ENCODE measurements around the gene TMEM184A. TPM values are rescaled to one million over a fixed set of nuclear protein-coding genes. Genes with fewer than 3 reads are reported as not detected.

Gene TMEM184A
- total RNA-seq, 8 experiments from 2014 or later: 0.16 to 1.2 (median 0.47) TPM

DNA sequence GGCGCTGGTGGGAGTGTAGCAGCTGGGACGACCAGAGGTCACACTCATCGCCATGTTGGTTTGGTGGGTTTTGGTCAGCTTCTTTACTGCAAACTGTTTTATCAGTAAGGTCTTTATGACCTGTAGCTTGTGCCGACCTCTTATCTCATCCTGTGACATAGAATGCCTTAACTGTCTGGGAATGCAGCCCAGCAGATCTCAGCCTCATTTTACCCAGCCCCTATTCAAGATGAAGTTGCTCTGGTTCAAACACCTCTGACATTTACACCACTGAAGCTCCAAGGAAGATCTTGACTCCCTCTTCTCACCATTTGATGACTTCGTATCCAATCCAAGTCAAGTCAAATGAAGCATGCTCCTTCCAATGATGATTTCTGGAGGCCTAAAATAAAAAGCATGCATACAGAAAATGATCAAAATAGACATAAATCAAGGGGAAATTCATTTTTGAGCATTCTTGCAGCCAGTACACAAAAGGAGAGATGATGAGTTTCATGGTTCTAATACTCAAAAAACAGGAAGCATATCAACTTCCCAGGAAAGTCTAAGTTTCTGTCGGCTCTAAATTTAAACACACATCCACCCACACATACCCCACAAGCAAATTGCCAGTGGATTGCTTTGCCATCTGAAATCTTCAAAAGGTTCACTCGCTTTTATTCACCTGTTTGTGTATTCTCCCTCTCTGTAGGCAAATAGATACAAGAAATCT is 16.3 kb upstream of the TMEM184A start:
- H3K4me1 ChIP-seq (replicated peaks in 1 of 2): peaks cover 16 to 19% of the 10 kb centered on the region in 2 donors
- no peak overlapping the region for H3K27ac ChIP-seq
- ATAC-seq (replicated peaks in 6 of 8): no peak
- H3K4me3 ChIP-seq: no peak overlapping the region
- in situ Hi-C loops (cut with MboI; ENCODE audit: low pct_unique_long_range_greater_than_20kb in 2 of 9, low sequenced_read_pairs in 9 of 9, unreplicated experiment in 9 of 9): loop anchor here in 2 of 9 experiments (10.0 to 25.0 kb wide), 2 partner anchors 640 to 643 kb away; no protein-coding TSS in a partner anchor
- 40 to 100% (median 92%) methylated on average over 1 to 6 of the region's 7 CpGs for WGBS, 10 experiments

DNA sequence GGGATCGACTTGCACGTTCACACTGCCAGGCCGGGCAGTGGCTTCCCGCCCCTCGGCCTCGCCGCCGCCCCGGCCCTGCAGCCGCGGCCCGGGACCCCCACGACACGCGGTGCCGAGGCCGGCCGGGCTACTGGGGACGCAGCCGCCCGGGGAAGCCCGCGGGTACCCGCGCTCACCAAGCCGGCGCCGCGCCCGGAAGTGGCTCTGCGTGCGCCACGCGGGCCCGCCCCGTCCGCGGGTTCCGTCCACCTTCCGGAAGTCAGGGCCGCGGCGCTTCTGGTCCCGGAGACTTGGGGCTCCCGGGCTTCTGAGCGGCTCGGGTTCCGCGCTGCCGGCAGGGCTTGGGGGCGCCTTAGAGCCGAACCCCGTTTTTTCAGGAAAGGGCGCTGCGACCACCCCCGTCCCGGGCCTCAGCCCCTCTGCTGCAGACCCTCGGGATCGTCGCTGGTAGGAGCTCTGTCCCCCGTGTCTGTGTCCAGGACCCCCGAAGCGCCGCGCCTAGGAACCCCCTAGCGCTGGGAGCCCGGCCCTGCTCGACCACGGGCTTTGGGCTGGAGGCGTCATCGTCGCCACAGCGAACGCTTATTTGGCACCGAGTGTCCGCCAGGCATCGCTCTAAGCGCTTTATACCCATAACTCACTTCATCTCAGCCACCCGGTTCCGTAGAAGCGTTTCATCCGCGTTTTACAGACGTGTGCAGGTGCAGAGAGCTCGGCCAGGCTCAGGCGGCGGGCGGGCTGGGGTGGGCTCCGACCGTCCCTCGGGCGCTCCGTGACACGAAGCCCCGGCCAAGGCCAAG is 14.0 kb upstream of the TMEM184A start, which contains the start of gene PSMG3:
PSMG3 (minus strand) TSS at position 200 of the 800 bp plus-strand sequence. CDS start 693 bp downstream, outside the sequence.
- peak within 1 kb of the TSS; percentile 84 to 88 for H3K27ac ChIP-seq
- in situ Hi-C loops (cut with MboI; ENCODE audit: low pct_unique_long_range_greater_than_20kb in 2 of 9, low sequenced_read_pairs in 9 of 9, unreplicated experiment in 9 of 9): loop anchor here in 2 of 9 experiments (10.0 to 25.0 kb wide), 2 partner anchors 642 to 645 kb away; no protein-coding TSS in a partner anchor

DNA sequence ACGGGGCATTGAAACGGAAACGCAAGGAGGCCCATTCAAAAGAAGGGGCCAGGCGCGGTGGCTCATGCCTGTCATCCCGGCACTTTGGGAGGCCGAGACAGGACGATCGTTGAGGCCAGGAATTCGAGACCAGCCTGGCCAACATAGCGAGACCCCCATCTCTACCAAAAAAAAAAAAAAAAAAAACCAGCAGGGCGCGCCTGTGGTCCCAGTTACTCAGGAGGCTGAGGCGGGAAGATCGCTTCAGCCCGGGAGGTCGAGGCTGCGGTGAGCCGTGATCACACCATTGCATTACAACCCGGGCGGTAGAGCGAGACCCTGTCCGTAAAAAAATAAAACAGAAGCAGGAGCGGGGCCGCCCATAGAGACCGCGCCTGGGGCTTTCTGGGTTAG is 13.4 kb upstream of the TMEM184A start:
- Histone ChIP-seq H3K4me1 (replicated peaks in 1 of 2) (peaks cover 16% of the 10 kb centered on the region in 2 donors), H3K4me3 (peak overlapping the region; percentile 73 to 95 (median 85)), H3K27ac (peak overlapping the region; percentile 84 to 88)
- WGBS, 10 experiments: 0 to 100% (median 3%) methylated on average over 1 to 9 of the region's 27 CpGs; no CpG with 5 or more reads in 4 of the 10 experiments
- ATAC-seq (replicated peaks in 6 of 8): peak in 1 of 8 experiments; percentile 23
- in situ Hi-C loops (cut with MboI; ENCODE audit: low pct_unique_long_range_greater_than_20kb in 2 of 9, low sequenced_read_pairs in 9 of 9, unreplicated experiment in 9 of 9): loop anchor here in 1 of 9 experiments (25.0 kb wide), 1 partner anchor 643 kb away; no protein-coding TSS in a partner anchor

More for the DNA sequence above, 14.0 kb upstream of the TMEM184A start, which contains the start of gene PSMG3:
- WGBS, 10 experiments: 0% methylated on average over 6 of the region's 95 CpGs; no CpG with 5 or more reads in 9 of the 10 experiments
- Histone ChIP-seq H3K4me3 (peak within 1 kb of the TSS; percentile 73 to 95 (median 85)), H3K4me1 (replicated peaks in 1 of 2) (peaks cover 16% of the 10 kb centered on the region in 2 donors)
- peak; percentile 53 to 95 (median 93) for ATAC-seq (replicated peaks in 6 of 8)

GRCh38 chr7:1569016-1569415 is 13.0 kb upstream of the TMEM184A start:
- 0 to 100% (median 90%) methylated on average over 1 to 7 of the region's 13 CpGs; no CpG with 5 or more reads in 4 of the 10 experiments for WGBS, 10 experiments
- H3K27ac ChIP-seq: no peak overlapping the region

GRCh38 chr7:1567896-1568510 is 12.0 kb upstream of the TMEM184A start:
- WGBS, 10 experiments: 56 to 100% (median 82%) methylated on average over 2 to 12 of the region's 17 CpGs; no CpG with 5 or more reads in 2 of the 10 experiments
- ATAC-seq (replicated peaks in 6 of 8): peak in 2 of 8 experiments; percentile 0 to 18
- Histone ChIP-seq H3K27ac (no peak overlapping the region), H3K4me3 (no peak overlapping the region), H3K4me1 (replicated peaks in 1 of 2) (peaks cover 16 to 18% of the 10 kb centered on the region in 2 donors)
- in situ Hi-C loops (cut with MboI; ENCODE audit: low pct_unique_long_range_greater_than_20kb in 2 of 9, low sequenced_read_pairs in 9 of 9, unreplicated experiment in 9 of 9): loop anchor here in 1 of 9 experiments (25.0 kb wide), 1 partner anchor 644 kb away; no protein-coding TSS in a partner anchor

More at GRCh38 chr7:1569016-1569415, 13.0 kb upstream of the TMEM184A start:
- H3K4me3 ChIP-seq: peak overlapping the region; percentile 73 to 95 (median 85)
- ATAC-seq (replicated peaks in 6 of 8): no peak
- in situ Hi-C loops (cut with MboI; ENCODE audit: low pct_unique_long_range_greater_than_20kb in 2 of 9, low sequenced_read_pairs in 9 of 9, unreplicated experiment in 9 of 9): loop anchor here in 1 of 9 experiments (25.0 kb wide), 1 partner anchor 643 kb away; no protein-coding TSS in a partner anchor
- H3K4me1 ChIP-seq (replicated peaks in 1 of 2): peaks cover 16% of the 10 kb centered on the region in 2 donors

- in situ Hi-C loops (cut with MboI; ENCODE audit: low pct_unique_long_range_greater_than_20kb in 2 of 9, low sequenced_read_pairs in 9 of 9, unreplicated experiment in 9 of 9): loop anchor here in 1 of 9 experiments (25.0 kb wide), 1 partner anchor 645 kb away; no protein-coding TSS in a partner anchor
- Histone ChIP-seq H3K4me3 (no peak overlapping the region), H3K27ac (no peak overlapping the region), H3K4me1 (replicated peaks in 1 of 2) (peaks cover 21 to 26% of the 10 kb centered on the region in 2 donors)
- ATAC-seq (replicated peaks in 6 of 8): peak in 2 of 8 experiments; percentile 28 to 29
- 12 to 77% (median 61%) methylated on average over 1 to 11 of the region's 26 CpGs; no CpG with 5 or more reads in 3 of the 10 experiments for WGBS, 10 experiments
These were observed 11.2 kb upstream of the TMEM184A start for GRCh38 chr7:1567049-1567771.

GRCh38 chr7:1566687-1567048 is 10.7 kb upstream of the TMEM184A start:
- WGBS, 10 experiments: 95 to 100% (median 100%) methylated on average over 1 to 4 of the region's 13 CpGs; no CpG with 5 or more reads in 7 of the 10 experiments
- in situ Hi-C loops (cut with MboI; ENCODE audit: low pct_unique_long_range_greater_than_20kb in 2 of 9, low sequenced_read_pairs in 9 of 9, unreplicated experiment in 9 of 9): loop anchor here in 1 of 9 experiments (25.0 kb wide), 1 partner anchor 646 kb away; no protein-coding TSS in a partner anchor
- no peak overlapping the region for H3K4me3 ChIP-seq
- H3K27ac ChIP-seq: no peak overlapping the region
- ATAC-seq (replicated peaks in 6 of 8): no peak
- H3K4me1 ChIP-seq (replicated peaks in 1 of 2): peaks cover 26 to 31% of the 10 kb centered on the region in 2 donors

GRCh38 chr7:1564603-1565022 is 8.6 kb upstream of the TMEM184A start:
- Histone ChIP-seq H3K4me1 (replicated peaks in 1 of 2) (peaks cover 28 to 34% of the 10 kb centered on the region in 2 donors), H3K27ac (no peak overlapping the region), H3K4me3 (no peak overlapping the region)
- in situ Hi-C loops (cut with MboI; ENCODE audit: low pct_unique_long_range_greater_than_20kb in 2 of 9, low sequenced_read_pairs in 9 of 9, unreplicated experiment in 9 of 9): loop anchor here in 1 of 9 experiments (25.0 kb wide), 1 partner anchor 648 kb away; no protein-coding TSS in a partner anchor
- WGBS, 10 experiments: 0 to 83% (median 53%) methylated on average over 1 to 6 of the region's 23 CpGs; no CpG with 5 or more reads in 4 of the 10 experiments
- ATAC-seq (replicated peaks in 6 of 8): peak in 3 of 8 experiments; percentile 49 to 67 (median 57)

DNA sequence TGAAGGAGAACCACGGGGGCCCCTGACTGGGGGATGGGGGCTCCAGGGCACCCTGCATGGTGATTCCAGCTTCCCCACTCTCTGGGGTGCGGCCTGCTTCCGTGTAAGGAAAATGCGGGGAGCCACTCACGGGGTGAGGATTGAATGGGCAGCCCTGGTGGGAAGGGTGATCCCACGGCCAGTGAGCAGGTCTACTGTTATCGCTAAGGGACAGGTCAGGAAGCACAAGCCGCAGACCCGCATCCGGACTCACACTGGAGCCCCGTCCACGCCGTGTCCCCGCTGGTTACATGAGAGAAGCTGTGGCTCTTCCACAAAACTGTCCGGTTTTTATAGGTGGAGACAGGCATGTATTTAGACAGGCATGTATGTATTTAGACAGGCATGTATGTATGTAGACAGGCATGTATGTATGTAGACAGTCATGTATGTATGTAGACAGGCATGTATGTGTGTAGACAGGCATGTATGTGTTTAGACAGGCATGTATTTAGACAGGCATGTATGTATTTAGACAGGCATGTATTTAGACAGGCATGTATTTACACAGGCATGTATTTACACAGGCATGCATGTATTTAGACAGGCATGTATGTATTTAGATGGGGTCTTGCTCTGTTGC is 8.1 kb upstream of the TMEM184A start:
- in situ Hi-C loops (cut with MboI; ENCODE audit: low pct_unique_long_range_greater_than_20kb in 2 of 9, low sequenced_read_pairs in 9 of 9, unreplicated experiment in 9 of 9): loop anchor here in 1 of 9 experiments (25.0 kb wide), 1 partner anchor 648 kb away; no protein-coding TSS in a partner anchor
- no peak for ATAC-seq (replicated peaks in 6 of 8)

GRCh38 chr7:1562597-1563051 is 6.6 kb upstream of the TMEM184A start:
- in situ Hi-C loops (cut with MboI; ENCODE audit: low pct_unique_long_range_greater_than_20kb in 2 of 9, low sequenced_read_pairs in 9 of 9, unreplicated experiment in 9 of 9): loop anchor here in 1 of 9 experiments (25.0 kb wide), 1 partner anchor 650 kb away; no protein-coding TSS in a partner anchor
- peak in 5 of 8 experiments; percentile 41 to 59 (median 54) for ATAC-seq (replicated peaks in 6 of 8)
- Histone ChIP-seq H3K4me3 (no peak overlapping the region), H3K4me1 (replicated peaks in 1 of 2) (peaks cover 27 to 31% of the 10 kb centered on the region in 2 donors), H3K27ac (peak overlapping the region; percentile 44 to 79)
- 0 to 87% (median 66%) methylated on average over 1 to 4 of the region's 18 CpGs; no CpG with 5 or more reads in 6 of the 10 experiments for whole genome bisulfite sequencing, 10 experiments

More for the DNA sequence above, 8.1 kb upstream of the TMEM184A start:
- Histone ChIP-seq H3K4me3 (no peak overlapping the region), H3K4me1 (replicated peaks in 1 of 2) (peaks cover 28 to 35% of the 10 kb centered on the region in 2 donors), H3K27ac (no peak overlapping the region)
- WGBS, 10 experiments: 80 to 100% (median 97%) methylated on average over 1 to 10 of the region's 15 CpGs; no CpG with 5 or more reads in 4 of the 10 experiments

GRCh38 chr7:1562116-1562515 is 6.1 kb upstream of the TMEM184A start:
- 20 to 100% (median 76%) methylated on average over 1 to 14 of the region's 16 CpGs; no CpG with 5 or more reads in 2 of the 10 experiments for WGBS, 10 experiments

More at GRCh38 chr7:1562116-1562515, 6.1 kb upstream of the TMEM184A start:
- Histone ChIP-seq H3K4me3 (no peak overlapping the region), H3K4me1 (replicated peaks in 1 of 2) (peaks cover 27 to 31% of the 10 kb centered on the region in 2 donors), H3K27ac (peak overlapping the region; percentile 44 to 79)
- in situ Hi-C loops (cut with MboI; ENCODE audit: low pct_unique_long_range_greater_than_20kb in 2 of 9, low sequenced_read_pairs in 9 of 9, unreplicated experiment in 9 of 9): loop anchor here in 1 of 9 experiments (25.0 kb wide), 1 partner anchor 650 kb away; no protein-coding TSS in a partner anchor
- ATAC-seq (replicated peaks in 6 of 8): peak in 5 of 8 experiments; percentile 47 to 69 (median 62)
